ENCODE data around the gene HMX3.

The HMX3 gene

GRCh38 chr10:123135415-123136141 lies at the start of gene HMX3:
Gene HMX3, plus strand, starts transcription at chr10:123135970. Its CDS starts 81 bp downstream, at chr10:123136051.
- no peak for DNase-seq

DNA sequence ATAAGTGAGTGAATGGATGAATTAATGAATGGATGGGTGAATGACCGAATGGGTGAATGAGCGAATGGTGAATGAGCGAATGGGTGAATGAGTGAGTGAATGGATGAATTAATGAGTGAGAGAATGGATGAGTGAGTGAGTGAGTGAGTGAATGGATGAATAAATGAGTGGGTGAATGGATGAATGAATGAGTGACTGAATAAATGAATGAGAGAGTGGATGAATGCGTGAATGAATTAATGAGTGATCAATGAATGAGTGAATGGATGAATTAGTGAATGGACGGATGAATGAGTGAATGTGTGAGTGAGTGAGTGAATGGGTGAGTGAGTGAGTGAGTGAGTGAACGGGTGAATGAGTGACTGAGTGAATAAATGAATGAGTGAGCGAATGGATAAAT lies 49.5 kb upstream of the HMX3 start:
- DNase-seq, result no peak

DNA sequence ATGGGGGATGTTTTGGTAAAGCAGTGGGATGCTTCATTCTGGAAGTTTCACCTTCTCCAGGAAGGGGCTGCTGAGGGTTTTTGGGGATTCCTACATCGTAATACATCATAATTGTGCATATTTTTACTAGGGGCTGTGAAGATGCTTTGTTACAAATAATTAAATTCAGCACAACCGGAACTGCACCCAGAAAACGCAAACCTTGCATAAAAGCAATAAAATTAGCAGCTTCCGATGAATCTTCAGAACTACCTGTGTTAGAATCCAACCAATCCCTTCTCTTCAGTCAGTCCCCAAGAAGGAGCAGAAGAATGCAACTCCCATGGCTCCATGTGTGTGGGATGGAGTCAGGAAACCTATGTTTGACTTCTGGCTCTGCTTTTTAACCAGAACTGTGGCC lies 48.4 kb upstream of the HMX3 start:
- DNase-seq, result no peak

DNA sequence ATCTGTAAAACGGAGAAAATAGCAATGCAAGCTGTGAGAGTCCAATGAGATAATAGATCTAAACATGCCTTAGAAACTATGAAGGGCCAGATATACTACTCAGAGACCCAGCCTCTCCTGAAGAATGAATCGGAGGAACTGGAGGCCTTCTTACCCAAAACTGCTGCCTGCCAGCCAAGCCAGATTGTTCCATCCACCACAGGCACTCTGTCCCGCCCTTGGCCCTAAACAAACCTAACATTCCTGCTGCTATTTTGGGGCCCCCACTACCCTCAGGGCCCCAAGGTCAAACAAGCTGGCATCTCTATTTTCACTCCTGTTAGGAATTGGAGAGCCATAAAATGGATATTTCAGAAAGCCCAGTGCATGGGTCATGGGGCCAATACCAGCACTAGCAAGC lies 48.0 kb upstream of the HMX3 start:
- no peak for DNase-seq

DNA sequence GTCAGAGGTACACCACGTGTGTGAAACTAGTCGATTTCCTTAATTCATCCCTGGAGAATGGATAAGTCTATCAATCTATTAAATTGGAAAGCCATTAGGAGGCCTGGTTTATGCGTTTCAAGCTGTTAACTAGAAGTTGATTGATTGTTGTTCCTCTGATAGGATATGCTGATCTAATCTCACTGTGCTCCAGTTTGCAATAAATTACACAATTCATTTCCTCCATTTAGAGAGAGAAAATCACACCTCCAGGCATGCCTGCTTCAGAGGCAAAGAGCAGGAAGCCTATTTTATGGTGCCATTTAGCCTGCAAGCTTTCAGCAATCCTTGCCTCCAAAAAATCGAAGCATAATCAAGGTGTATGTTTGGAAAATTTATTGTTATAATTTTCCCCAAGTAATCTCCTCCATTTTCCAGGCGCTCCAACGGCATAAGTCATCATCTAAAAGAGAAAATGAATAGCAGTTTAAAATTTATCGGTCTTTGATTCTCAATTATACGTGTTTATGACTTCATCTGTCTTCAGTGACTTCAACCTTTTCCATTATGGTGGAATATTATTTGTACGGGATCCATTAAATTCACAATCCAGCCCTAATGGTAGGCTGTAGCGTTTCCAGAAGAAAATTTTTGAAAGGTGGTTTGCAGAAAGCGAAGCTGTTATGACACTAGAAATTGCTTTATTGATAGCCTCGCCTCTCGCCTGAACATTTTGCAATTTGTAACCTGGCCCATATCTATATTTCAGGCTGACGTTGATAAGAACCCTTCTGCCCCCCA lies 42.9 kb upstream of the HMX3 start:
- DNase-seq, result no peak

- no peak for DNase-seq
Observed at GRCh38 chr10:123093489-123093888, 42.3 kb upstream of the HMX3 start.

DNA sequence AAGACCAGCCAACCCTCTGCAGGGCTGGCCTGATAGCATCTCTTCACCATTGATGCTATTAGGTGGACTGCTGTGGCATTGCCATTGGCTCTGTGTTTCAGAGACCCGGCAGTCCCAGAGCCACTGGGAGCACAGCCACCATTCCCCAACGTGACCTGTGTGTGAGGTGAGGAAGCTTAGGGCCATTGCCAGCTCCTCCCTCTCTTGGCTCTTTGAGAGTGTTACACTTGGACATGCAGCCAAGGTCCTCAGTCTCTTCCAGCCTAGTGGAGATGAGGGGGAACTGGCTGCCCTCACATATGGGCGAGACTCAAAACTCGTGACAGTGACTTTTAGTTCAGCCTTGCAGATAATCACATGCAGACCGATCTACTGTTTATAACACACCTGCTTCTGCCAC lies 39.3 kb upstream of the HMX3 start:
- no peak for DNase-seq

GRCh38 chr10:123097039-123097438 lies 38.7 kb upstream of the HMX3 start:
- no peak for DNase-seq

GRCh38 chr10:123100030-123100762 lies 35.6 kb upstream of the HMX3 start:
- no peak for DNase-seq

DNA sequence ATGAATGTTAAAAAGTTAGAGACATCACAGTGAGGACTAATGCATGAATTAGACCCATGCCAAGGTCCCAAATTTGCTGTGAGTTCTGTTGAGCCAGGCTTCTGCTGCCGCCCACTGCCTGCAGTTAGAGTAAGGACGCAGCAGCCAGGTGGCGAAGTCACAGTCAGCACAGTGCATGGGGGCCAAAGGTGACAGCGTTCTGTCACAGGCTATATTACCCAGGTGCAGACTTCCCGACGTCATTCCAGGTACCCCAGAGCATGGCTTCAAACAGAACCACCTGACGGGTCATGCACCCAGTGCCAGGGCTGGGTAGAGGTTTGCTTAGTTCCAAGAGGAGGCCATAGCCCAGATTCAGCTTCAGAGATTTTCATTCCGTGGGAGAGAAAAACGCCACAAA lies 33.9 kb upstream of the HMX3 start:
- DNase-seq, result no peak

GRCh38 chr10:123102673-123103072 lies 33.1 kb upstream of the HMX3 start:
- no peak for DNase-seq

GRCh38 chr10:123103944-123104343 lies 31.8 kb upstream of the HMX3 start:
- DNase-seq, result no peak

GRCh38 chr10:123109466-123109865 lies 26.3 kb upstream of the HMX3 start:
- DNase-seq, result no peak

- no peak for DNase-seq
Observed at GRCh38 chr10:123117644-123118417, 17.9 kb upstream of the HMX3 start.

DNA sequence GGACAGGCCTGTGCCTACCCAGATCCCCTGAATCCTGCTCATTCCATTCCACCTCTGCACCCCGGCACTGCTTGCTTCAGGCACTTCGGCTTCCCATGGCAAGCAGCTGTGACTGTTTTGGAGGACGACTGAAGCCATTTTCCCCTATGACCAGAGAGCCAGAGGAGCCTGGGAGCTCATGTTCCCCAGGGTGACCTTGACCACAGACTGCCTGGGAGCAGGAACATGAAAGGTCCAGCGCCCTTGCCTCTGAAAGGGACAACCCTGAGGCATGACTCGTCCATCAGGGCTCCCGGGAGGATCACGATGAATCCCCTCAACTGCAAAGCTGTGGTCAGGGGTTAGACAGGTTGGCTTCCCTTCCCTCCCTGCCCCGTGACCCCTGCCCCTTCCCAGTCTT lies 16.7 kb upstream of the HMX3 start:
- no peak for DNase-seq

DNA sequence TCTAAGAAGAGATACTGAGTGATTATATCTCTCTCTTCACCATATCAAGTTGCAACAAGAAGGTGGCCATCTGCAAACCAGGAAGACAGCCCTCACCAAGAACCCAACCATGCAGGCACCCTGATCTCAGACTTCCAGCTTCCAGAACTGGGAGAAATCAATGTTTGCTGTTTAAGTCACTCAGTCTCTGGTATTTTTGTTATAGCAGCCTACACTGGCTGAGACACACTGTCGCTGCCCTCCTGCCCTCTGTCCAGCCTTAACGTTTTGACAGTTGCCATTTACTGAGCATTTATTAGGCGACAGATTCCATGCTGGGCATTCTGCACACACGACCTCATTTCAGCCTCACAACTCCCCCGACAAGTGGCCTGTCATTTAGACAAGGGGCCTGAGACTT lies 9.5 kb upstream of the HMX3 start:
- DNase-seq, result no peak

GRCh38 chr10:123129618-123130271 lies 6.0 kb upstream of the HMX3 start:
- no peak for DNase-seq

GRCh38 chr10:123132576-123133477 lies 2.9 kb upstream of the HMX3 start:
- DNase-seq, result peak; percentile 84

DNA sequence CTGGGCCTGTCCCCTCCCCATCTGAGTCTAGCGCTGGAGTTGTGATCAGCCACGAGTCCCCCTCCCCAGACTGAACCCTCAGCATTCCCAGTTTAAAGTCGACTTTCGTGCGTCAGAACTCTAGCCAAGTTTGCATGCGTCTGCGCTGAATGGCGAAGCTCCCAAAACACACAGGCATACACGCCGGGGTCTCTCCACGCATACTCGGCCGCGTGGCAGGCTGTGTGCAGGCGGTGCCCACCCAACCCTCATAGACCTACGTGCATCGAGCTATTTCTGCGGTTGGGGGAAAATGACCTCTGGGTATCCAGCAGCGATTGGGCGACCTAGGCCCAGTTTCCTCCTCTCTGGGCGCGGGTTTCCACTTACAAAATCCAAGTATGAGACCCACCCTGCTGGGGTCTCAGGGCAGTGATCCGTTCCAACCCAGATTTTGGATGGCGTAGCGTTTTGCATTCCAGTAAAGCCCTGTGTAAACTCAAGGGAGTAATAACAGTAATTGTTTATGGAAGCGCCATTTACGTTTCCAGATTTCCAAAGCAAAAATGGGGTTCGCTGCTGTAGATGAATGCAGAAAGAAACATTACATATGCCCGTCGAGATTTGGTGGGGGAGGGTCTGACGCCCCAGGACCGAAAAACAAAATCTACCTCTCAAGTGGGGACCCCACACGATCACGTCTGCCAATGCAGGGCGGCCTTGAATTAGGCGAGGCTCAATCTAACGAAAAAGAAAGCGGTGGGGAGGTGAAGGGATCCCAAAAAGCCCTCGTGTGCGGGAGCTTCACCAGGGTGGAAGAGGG lies 2.0 kb upstream of the HMX3 start:
- DNase-seq, result no peak

DNA sequence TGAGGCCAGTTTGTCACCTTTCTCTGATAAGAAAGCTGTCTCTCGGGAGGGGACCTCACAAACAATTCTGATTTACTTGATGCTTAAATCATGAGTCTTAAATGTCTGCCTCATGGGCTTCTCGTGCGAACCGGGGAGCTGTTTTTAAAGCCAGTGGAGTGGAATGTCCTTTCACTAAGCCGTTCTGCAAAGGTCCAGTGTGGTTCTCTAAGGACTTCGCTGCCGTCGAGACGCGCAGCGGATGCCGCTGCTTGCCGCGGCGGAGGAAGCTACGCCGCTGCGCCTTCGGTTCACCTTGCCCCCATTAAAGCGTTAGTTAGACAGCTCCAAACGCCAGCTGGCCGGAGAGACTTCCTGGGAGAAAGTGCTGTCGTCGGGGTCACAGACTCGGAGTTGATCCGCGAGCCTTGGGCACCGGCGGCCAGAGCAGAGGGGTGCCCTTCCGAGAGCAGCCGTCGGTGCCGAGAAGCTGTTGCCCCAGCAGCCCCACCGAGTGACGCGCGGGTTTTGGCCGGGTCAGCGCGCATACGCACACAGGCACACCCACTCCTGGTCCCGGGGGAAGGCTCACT lies 1.3 kb upstream of the HMX3 start:
- DNase-seq, result no peak

Measured in RPMI8226 (cell line).